ENCODE data around the gene SLC25A47.

Gene SLC25A47

GRCh38 chr14:100288382-100289185 is 34.6 kb upstream of the SLC25A47 start:
- H3K9me3 ChIP-seq (ENCODE audit: severe bottlenecking): no peaks in the 10 kb centered on the region
- DNase-seq: no peak
- peaks cover 29% of the 10 kb centered on the region for H3K36me3 ChIP-seq
- TF ChIP-seq CTCF (IDR thresholded peaks at IDR 0.05; ENCODE audit: low read depth, low read length): no peak
- no peak overlapping the region for H3K4me3 ChIP-seq (ENCODE audit: low read depth, low read length)
- H3K27ac ChIP-seq: no peak overlapping the region
- no peaks in the 10 kb centered on the region for H3K27me3 ChIP-seq (ENCODE audit: insufficient read depth, low read depth, severe bottlenecking)

GRCh38 chr14:100289916-100290606 is 33.1 kb upstream of the SLC25A47 start:
- TF ChIP-seq CTCF (IDR thresholded peaks at IDR 0.05; ENCODE audit: low read depth, low read length): no peak
- DNase-seq: no peak
- H3K36me3 ChIP-seq: peaks cover 29% of the 10 kb centered on the region
- no peaks in the 10 kb centered on the region for H3K27me3 ChIP-seq (ENCODE audit: insufficient read depth, low read depth, severe bottlenecking)
- H3K27ac ChIP-seq: no peak overlapping the region
- no peak overlapping the region for H3K4me3 ChIP-seq (ENCODE audit: low read depth, low read length)
- H3K9me3 ChIP-seq (ENCODE audit: severe bottlenecking): no peaks in the 10 kb centered on the region

- DNase-seq: no peak
- Histone ChIP-seq H3K4me3 (ENCODE audit: low read depth, low read length) (no peak overlapping the region), H3K9me3 (ENCODE audit: severe bottlenecking) (no peaks in the 10 kb centered on the region), H3K27me3 (ENCODE audit: insufficient read depth, low read depth, severe bottlenecking) (no peaks in the 10 kb centered on the region), H3K36me3 (peaks cover 29% of the 10 kb centered on the region), H3K27ac (no peak overlapping the region)
- no peak for TF ChIP-seq CTCF (IDR thresholded peaks at IDR 0.05; ENCODE audit: low read depth, low read length)
These were observed 32.4 kb upstream of the SLC25A47 start for GRCh38 chr14:100290607-100291304.

GRCh38 chr14:100291305-100292075 is 31.6 kb upstream of the SLC25A47 start:
- Histone ChIP-seq H3K36me3 (peaks cover 29% of the 10 kb centered on the region), H3K27me3 (ENCODE audit: insufficient read depth, low read depth, severe bottlenecking) (no peaks in the 10 kb centered on the region), H3K4me3 (ENCODE audit: low read depth, low read length) (no peak overlapping the region), H3K27ac (no peak overlapping the region), H3K9me3 (ENCODE audit: severe bottlenecking) (no peaks in the 10 kb centered on the region)
- DNase-seq: no peak
- no peak for TF ChIP-seq CTCF (IDR thresholded peaks at IDR 0.05; ENCODE audit: low read depth, low read length)

GRCh38 chr14:100292301-100292775 is 30.8 kb upstream of the SLC25A47 start:
- no peaks in the 10 kb centered on the region for H3K27me3 ChIP-seq (ENCODE audit: insufficient read depth, low read depth, severe bottlenecking)
- H3K36me3 ChIP-seq: peaks cover 32% of the 10 kb centered on the region
- no peak overlapping the region for H3K4me3 ChIP-seq (ENCODE audit: low read depth, low read length)
- TF ChIP-seq CTCF (IDR thresholded peaks at IDR 0.05; ENCODE audit: low read depth, low read length): no peak
- H3K27ac ChIP-seq: no peak overlapping the region
- no peaks in the 10 kb centered on the region for H3K9me3 ChIP-seq (ENCODE audit: severe bottlenecking)
- DNase-seq: no peak

Measured in WERI-Rb-1 (cell line).